Measurements from ENCODE around the gene PAPPA.

The PAPPA gene

GRCh38 chr9:116202219-116202912 is 48.8 kb downstream of the PAPPA start:
- H3K4me3 ChIP-seq (ENCODE audit: control insufficient read depth, low read depth, low read length) = no peak overlapping the region
- no peak for DNase-seq (ENCODE audit: low read depth)
- no peak for TF ChIP-seq CTCF (IDR thresholded peaks at IDR 0.05; ENCODE audit: control insufficient read depth, insufficient read depth, low read depth, low read length, missing control alignments)

DNA sequence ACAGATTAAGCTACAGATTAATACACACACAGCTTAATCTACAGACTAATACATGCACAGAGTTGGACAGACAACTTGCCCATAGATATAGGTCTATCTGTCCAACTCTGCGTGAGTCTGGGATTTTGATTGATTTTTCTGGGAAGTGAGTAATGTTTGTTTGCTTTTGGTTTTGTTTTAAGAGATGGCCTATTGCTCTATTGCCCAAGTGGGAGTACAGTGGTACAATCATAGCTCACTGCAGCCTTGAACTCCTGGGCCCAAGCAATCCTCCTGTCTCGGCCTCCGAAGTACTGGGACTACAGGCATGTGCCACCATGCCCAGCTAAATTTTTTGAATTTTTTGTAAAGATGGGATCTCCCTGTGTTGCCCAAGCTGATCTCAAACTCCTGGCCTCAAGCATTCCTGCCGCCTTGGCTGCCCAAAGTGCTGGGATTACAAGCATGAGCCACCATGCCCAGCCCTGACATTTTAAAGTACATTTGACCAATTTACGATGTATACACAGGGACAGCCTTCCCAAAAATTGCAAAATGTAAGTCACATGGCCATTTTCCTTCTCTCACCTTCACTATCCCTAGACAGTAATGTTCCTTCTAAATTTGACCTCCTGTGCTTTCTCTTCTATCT is 50.8 kb downstream of the PAPPA start:
- DNase-seq (ENCODE audit: low read depth) = no peak
- no peak for TF ChIP-seq CTCF (IDR thresholded peaks at IDR 0.05; ENCODE audit: control insufficient read depth, insufficient read depth, low read depth, low read length, missing control alignments)
- no peak overlapping the region for H3K4me3 ChIP-seq (ENCODE audit: control insufficient read depth, low read depth, low read length)

- no peak for TF ChIP-seq CTCF (IDR thresholded peaks at IDR 0.05; ENCODE audit: control insufficient read depth, insufficient read depth, low read depth, low read length, missing control alignments)
- no peak overlapping the region for H3K4me3 ChIP-seq (ENCODE audit: control insufficient read depth, low read depth, low read length)
- DNase-seq (ENCODE audit: low read depth) = no peak
These were observed 54.0 kb downstream of the PAPPA start for GRCh38 chr9:116207371-116208111.

DNA sequence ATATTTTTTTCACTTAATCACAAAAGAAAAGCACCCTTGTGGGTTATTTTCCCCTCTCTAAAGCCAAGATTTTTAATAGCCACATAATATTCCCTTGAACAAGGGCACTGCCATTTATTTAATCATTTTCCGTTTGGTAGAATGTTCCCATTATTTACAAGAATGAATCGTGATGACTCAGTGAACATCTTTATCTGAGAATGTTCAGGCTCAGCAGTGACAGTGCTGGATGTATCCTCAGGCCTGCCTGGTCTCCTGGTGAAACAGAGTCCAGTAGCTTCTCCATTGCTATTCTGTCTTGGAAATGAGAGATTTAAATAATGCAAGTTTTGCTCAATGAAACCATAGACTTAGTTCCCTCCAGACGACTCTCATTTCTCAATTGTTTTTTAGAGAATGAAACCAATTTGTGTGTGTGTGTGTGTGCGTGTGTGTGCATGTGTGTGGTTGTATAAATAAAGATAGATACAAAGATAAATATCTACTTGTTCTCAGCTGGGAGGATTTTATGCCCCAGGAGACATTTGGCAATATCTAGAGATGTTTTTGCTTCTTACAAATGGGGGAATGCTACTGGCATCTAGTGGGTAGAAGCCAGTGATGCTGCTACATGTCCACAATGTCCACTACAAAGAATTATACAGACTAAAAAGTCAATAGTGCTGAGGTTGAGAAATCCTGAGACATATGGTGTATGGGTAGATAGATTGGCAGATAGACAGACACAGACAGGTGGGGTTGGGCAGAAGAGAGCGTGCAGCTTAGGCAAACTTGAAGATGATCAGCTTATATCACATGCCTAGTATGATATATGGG is 55.0 kb downstream of the PAPPA start:
- peak; percentile 45 for TF ChIP-seq CTCF (IDR thresholded peaks at IDR 0.05; ENCODE audit: control insufficient read depth, insufficient read depth, low read depth, low read length, missing control alignments)
- peak; percentile 64 for DNase-seq (ENCODE audit: low read depth)

GRCh38 chr9:116209414-116210116 is 56.0 kb downstream of the PAPPA start:
- no peak overlapping the region for H3K4me3 ChIP-seq (ENCODE audit: control insufficient read depth, low read depth, low read length)
- TF ChIP-seq CTCF (IDR thresholded peaks at IDR 0.05; ENCODE audit: control insufficient read depth, insufficient read depth, low read depth, low read length, missing control alignments) = no peak
- DNase-seq (ENCODE audit: low read depth) = no peak

More for the DNA sequence above, 55.0 kb downstream of the PAPPA start:
- H3K4me3 ChIP-seq (ENCODE audit: control insufficient read depth, low read depth, low read length) = no peak overlapping the region
